ENCODE results near the gene OR1I1. TPM values are rescaled to one million over a fixed set of nuclear protein-coding genes. Genes with fewer than 3 reads are reported as not detected.

The OR1I1 gene
- total RNA-seq, 6 donors from 2014 or later, result not detected

- no peak for ATAC-seq (ENCODE audit: low FRiP score in 2 of 2)
- Histone ChIP-seq H3K27me3 (no peaks in the 10 kb centered on the region), H3K4me3 (peak overlapping the region in 3 of 4 donors; percentile 60 to 84 (median 75)), H3K36me3 (peaks cover 0 to 14% (median 7%) of the 10 kb centered on the region in 4 donors), H3K27ac (peak overlapping the region in 3 of 4 donors; percentile 88 to 95 (median 90)), H3K9me3 (no peaks in the 10 kb centered on the region), H3K4me1 (peaks cover 12 to 26% (median 17%) of the 10 kb centered on the region in 4 donors)
- WGBS, 2 donors, result 62 to 70% methylated on average over 2 of the region's 2 CpGs
- no peak for DNase-seq
- TF ChIP-seq EP300 (IDR thresholded peaks at IDR 0.05) (no peak), POLR2AphosphoS5 (IDR thresholded peaks at IDR 0.05) (no peak), POLR2A (IDR thresholded peaks at IDR 0.05) (no peak)
- TF ChIP-seq, protein P1, sequence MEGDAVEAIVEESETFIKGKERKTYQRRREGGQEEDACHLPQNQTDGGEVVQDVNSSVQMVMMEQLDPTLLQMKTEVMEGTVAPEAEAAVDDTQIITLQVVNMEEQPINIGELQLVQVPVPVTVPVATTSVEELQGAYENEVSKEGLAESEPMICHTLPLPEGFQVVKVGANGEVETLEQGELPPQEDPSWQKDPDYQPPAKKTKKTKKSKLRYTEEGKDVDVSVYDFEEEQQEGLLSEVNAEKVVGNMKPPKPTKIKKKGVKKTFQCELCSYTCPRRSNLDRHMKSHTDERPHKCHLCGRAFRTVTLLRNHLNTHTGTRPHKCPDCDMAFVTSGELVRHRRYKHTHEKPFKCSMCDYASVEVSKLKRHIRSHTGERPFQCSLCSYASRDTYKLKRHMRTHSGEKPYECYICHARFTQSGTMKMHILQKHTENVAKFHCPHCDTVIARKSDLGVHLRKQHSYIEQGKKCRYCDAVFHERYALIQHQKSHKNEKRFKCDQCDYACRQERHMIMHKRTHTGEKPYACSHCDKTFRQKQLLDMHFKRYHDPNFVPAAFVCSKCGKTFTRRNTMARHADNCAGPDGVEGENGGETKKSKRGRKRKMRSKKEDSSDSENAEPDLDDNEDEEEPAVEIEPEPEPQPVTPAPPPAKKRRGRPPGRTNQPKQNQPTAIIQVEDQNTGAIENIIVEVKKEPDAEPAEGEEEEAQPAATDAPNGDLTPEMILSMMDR (IDR thresholded peaks at IDR 0.05), result no peak
These were observed 44.3 kb downstream of the OR1I1 start for GRCh38 chr19:15126131-15126910.

DNA sequence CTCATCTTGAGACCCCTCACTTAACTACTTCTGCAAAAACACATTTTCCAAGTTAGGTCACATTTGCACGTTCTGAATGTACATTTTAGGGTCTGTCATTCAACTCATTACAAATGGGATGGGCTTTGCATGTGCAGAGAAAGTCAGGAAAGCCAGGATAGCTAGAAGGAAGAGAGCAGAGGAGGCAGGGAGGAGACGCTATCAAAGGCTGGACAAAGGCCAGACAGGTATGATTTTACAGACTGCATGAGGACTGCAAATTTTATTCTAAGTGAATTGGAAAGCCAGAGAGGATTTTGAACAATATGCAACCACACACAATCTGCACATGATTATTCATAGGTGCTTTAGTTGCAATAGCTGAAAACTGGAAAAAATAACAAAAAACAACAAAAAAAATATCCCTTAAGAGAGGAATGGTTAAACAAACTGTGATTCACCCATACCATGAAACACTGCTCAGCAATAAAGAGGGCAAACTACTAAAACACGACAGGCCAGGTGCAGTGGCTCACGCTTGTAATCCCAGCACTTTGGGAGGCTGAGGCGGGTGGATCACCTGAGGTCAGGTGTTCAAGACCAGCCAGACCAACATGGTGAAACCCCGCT is 46.3 kb downstream of the OR1I1 start:
- H3K9me3 ChIP-seq, result no peaks in the 10 kb centered on the region
- H3K27ac ChIP-seq, result no peak overlapping the region
- TF ChIP-seq, protein P1 (IDR thresholded peaks at IDR 0.05), result no peak
- no peak for TF ChIP-seq EP300 (IDR thresholded peaks at IDR 0.05)
- H3K36me3 ChIP-seq, result no peaks in the 10 kb centered on the region
- H3K27me3 ChIP-seq, result no peaks in the 10 kb centered on the region
- no peak for ATAC-seq (ENCODE audit: low FRiP score in 2 of 2)
- 76 to 87% methylated on average over 6 of the region's 6 CpGs for WGBS, 2 donors
- no peak for DNase-seq
- no peak overlapping the region for H3K4me3 ChIP-seq
- H3K4me1 ChIP-seq, result peaks cover 12 to 23% (median 17%) of the 10 kb centered on the region in 4 donors

DNA sequence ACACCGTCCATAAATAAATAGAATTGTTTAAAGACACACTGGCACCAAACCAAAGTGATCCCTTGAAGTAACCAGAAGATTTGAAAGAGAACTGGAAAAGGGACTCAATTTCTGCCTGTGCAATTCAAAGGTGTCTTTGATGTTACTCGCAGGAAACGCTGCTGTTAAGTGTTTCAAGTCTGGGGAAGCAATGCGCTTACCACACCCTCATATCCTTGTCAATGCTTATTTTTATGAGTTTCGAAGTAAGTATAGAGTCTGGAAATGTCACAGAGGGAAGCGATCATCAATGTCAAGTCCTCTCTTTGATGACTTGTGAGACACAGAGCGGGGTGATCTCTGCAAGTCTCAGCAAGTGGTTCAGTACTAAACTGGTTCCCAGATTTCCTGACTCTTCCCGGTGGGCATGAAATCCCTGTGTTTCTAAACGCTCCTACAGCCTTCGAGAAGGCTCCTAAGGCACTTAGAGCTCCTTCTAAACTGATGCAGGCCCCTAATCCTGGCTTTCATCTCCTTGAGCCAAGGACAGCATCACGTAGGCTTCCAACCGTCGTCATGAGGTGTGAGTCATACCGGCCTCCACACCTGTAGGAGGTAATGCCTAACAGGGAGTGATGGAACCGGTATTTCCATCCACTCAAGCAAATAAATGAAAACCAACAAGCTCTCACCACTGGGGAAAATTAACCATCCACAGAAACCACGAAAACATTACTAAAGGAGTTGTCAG is 48.0 kb downstream of the OR1I1 start:
- 60 to 63% methylated on average over 16 of the region's 16 CpGs for whole genome bisulfite sequencing, 2 donors
- Histone ChIP-seq H3K36me3 (no peaks in the 10 kb centered on the region), H3K27ac (no peak overlapping the region), H3K9me3 (no peaks in the 10 kb centered on the region), H3K4me1 (peaks cover 0 to 6% (median 4%) of the 10 kb centered on the region in 4 donors), H3K27me3 (no peaks in the 10 kb centered on the region), H3K4me3 (no peak overlapping the region)
- ATAC-seq (ENCODE audit: low FRiP score in 2 of 2), result no peak
- peak in 1 of 2 donors; percentile 41 for DNase-seq
- TF ChIP-seq, protein P1 (IDR thresholded peaks at IDR 0.05), result no peak
- TF ChIP-seq POLR2AphosphoS5 (IDR thresholded peaks at IDR 0.05), result no peak
- TF ChIP-seq POLR2A (IDR thresholded peaks at IDR 0.05), result no peak
- no peak for TF ChIP-seq EP300 (IDR thresholded peaks at IDR 0.05)

DNA sequence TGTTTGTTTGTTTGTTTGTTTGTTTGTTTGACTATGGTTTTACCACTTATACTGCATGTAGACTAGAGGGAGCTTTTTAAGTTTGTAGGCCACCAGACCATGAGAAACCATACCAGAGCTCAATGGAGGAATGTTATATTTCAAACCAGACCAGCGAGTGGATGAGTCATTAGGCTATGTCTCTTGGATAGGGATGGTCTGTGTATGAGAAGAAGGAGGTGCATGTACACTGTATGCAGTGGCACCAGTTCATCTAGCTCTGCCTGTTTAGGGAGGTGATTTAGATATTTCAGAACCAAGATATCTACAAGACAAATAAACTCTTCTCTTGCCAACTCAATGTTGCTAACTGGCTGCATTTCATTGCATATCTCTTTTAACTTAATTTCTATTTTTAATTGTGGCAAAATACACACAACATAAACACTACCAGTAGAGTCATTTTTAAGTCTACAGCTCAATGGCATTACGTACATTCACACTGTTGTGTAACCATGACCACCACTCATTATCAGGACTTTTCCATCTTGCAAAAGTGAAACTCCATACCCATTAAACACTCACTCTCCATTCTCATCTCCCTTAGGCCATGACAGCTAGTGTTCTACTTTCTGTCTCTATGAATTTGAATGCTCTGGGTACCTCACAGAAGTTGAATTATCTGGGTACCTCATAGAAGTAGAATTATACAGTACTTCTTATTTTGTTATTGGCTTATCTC is 54.4 kb downstream of the OR1I1 start:
- H3K9me3 ChIP-seq, result peaks cover 0 to 5% (median 0%) of the 10 kb centered on the region in 4 donors
- ATAC-seq (ENCODE audit: low FRiP score in 2 of 2), result no peak
- no peaks in the 10 kb centered on the region for H3K4me1 ChIP-seq
- DNase-seq, result no peak
- H3K4me3 ChIP-seq, result no peak overlapping the region
- H3K36me3 ChIP-seq, result no peaks in the 10 kb centered on the region
- no peak overlapping the region for H3K27ac ChIP-seq
- no peak for TF ChIP-seq POLR2AphosphoS5 (IDR thresholded peaks at IDR 0.05)
- no peak for TF ChIP-seq EP300 (IDR thresholded peaks at IDR 0.05)
- no peak for TF ChIP-seq POLR2A (IDR thresholded peaks at IDR 0.05)
- WGBS, 2 donors, result 70 to 72% methylated on average over 2 of the region's 2 CpGs
- no peaks in the 10 kb centered on the region for H3K27me3 ChIP-seq

GRCh38 chr19:15137777-15138176 is 55.8 kb downstream of the OR1I1 start:
- no peaks in the 10 kb centered on the region for H3K4me1 ChIP-seq
- peaks cover 0 to 5% (median 0%) of the 10 kb centered on the region in 4 donors for H3K9me3 ChIP-seq
- ATAC-seq (ENCODE audit: low FRiP score in 2 of 2) (no peak), DNase-seq (no peak)
- H3K27ac ChIP-seq, result no peak overlapping the region
- TF ChIP-seq POLR2AphosphoS5 (IDR thresholded peaks at IDR 0.05) (no peak), POLR2A (IDR thresholded peaks at IDR 0.05) (no peak), EP300 (IDR thresholded peaks at IDR 0.05) (no peak)
- TF ChIP-seq, protein P1 (IDR thresholded peaks at IDR 0.05), result no peak
- no peak overlapping the region for H3K4me3 ChIP-seq
- no peaks in the 10 kb centered on the region for H3K36me3 ChIP-seq
- no peaks in the 10 kb centered on the region for H3K27me3 ChIP-seq

Measured in upper lobe of left lung (tissue), 6 donors.